ENCODE measurements around the gene KIF2A. TPM values are rescaled to one million over a fixed set of nuclear protein-coding genes. Genes with fewer than 3 reads are reported as not detected.

The KIF2A gene
- total and polyA plus RNA-seq, 2 experiments from 2014 or later, result 35.4 to 35.5 TPM

DNA sequence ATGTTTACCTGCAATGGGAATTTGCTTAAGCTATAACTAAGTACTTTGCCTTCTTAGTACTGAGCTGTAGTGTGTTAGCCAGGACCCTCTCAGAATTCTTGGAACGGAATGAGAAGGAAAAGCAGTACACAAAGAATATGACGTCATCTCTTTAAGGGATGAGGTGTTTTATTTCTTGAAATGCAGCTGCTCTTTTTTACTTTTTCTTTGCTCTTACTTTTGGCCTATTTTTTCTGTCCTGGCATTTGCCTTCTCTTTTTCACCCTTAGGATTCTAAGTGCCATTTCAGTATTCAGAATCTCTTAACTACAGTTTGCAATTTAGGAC lies 10.1 kb downstream of the KIF2A start:
- Histone ChIP-seq H3K27ac (peak overlapping the region; percentile 14), H3K4me1 (ENCODE audit: low read depth) (peaks cover 11% of the 10 kb centered on the region), H3K9me3 (ENCODE audit: low read depth) (no peaks in the 10 kb centered on the region), H3K36me3 (no peaks in the 10 kb centered on the region), H3K27me3 (no peaks in the 10 kb centered on the region), H3K4me3 (no peak overlapping the region)
- peak in 1 of 2 donors; percentile 28 for DNase-seq (ENCODE audit: low read depth in 1 of 2, low spot score in 1 of 2)
- TF ChIP-seq, protein P1, sequence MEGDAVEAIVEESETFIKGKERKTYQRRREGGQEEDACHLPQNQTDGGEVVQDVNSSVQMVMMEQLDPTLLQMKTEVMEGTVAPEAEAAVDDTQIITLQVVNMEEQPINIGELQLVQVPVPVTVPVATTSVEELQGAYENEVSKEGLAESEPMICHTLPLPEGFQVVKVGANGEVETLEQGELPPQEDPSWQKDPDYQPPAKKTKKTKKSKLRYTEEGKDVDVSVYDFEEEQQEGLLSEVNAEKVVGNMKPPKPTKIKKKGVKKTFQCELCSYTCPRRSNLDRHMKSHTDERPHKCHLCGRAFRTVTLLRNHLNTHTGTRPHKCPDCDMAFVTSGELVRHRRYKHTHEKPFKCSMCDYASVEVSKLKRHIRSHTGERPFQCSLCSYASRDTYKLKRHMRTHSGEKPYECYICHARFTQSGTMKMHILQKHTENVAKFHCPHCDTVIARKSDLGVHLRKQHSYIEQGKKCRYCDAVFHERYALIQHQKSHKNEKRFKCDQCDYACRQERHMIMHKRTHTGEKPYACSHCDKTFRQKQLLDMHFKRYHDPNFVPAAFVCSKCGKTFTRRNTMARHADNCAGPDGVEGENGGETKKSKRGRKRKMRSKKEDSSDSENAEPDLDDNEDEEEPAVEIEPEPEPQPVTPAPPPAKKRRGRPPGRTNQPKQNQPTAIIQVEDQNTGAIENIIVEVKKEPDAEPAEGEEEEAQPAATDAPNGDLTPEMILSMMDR (IDR thresholded peaks at IDR 0.05; ENCODE audit: low read depth, low read length), result no peak

DNA sequence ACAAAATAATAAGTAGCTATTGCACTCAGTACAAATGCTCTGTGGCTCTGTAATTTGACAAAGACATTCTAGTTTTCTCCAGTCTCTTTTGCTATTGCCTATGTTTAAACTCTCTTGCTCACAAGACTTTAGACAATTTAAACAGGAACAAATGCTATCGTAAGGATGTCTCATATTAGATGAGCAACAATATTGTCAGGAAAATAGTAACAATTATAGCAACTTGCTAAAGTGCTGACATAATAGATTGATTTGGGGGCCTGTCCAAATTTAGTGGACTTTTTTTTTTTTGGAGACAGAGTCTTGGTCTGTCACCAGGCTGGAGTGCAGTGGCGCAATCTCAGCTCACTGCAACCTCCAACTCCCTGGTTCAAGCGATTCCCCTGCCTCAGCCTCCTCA lies 11.8 kb downstream of the KIF2A start:
- TF ChIP-seq, protein P1 (IDR thresholded peaks at IDR 0.05; ENCODE audit: low read depth, low read length), result no peak
- Histone ChIP-seq H3K36me3 (no peaks in the 10 kb centered on the region), H3K27ac (no peak overlapping the region), H3K27me3 (no peaks in the 10 kb centered on the region), H3K9me3 (ENCODE audit: low read depth) (no peaks in the 10 kb centered on the region), H3K4me1 (ENCODE audit: low read depth) (no peaks in the 10 kb centered on the region), H3K4me3 (no peak overlapping the region)
- no peak for DNase-seq (ENCODE audit: low read depth in 1 of 2, low spot score in 1 of 2)

DNA sequence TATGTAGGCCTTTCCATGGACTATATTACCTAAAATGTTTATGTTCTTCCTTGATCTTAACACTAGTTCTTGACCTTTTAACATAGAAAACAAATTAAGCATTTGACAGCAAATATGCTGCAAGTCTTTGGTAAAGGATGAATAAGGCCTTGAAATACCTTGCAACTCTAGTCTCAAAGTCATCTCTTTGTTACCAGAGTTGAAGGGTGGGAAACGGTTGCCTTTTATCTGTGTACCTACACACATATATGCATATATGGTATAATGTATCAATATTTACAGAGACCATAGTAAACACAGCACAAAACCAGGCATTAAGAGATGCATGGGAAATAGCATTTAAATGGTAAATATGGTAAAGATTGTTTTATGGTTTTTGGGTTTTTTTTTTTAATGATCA lies 16.5 kb downstream of the KIF2A start:
- no peaks in the 10 kb centered on the region for H3K27me3 ChIP-seq
- TF ChIP-seq, protein P1 (IDR thresholded peaks at IDR 0.05; ENCODE audit: low read depth, low read length), result no peak
- no peak overlapping the region for H3K4me3 ChIP-seq
- no peak for DNase-seq (ENCODE audit: low read depth in 1 of 2, low spot score in 1 of 2)
- no peaks in the 10 kb centered on the region for H3K36me3 ChIP-seq
- no peaks in the 10 kb centered on the region for H3K4me1 ChIP-seq (ENCODE audit: low read depth)
- H3K9me3 ChIP-seq (ENCODE audit: low read depth), result no peaks in the 10 kb centered on the region
- no peak overlapping the region for H3K27ac ChIP-seq

DNA sequence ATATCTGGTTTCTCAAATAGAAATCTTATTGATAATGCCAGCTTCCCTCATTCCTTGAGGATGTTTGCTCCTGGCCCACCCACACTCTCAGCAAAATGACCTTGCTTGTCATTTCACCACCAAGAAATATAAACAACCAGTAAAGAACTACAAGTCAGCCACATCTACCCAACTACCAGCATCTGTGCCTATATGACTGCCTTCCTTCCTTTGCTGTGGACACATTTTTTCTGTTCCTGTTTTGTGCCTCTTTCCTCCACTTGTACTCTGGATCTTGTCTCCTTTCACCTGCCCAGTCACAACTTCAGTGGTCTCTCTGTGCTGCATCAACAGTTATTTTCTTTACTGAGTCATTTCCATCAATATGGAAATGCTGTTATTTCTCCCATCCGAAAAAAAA lies 20.3 kb downstream of the KIF2A start:
- TF ChIP-seq, protein P1 (IDR thresholded peaks at IDR 0.05; ENCODE audit: low read depth, low read length), result no peak
- Histone ChIP-seq H3K9me3 (ENCODE audit: low read depth) (no peaks in the 10 kb centered on the region), H3K27me3 (no peaks in the 10 kb centered on the region), H3K36me3 (no peaks in the 10 kb centered on the region), H3K4me3 (no peak overlapping the region), H3K4me1 (ENCODE audit: low read depth) (no peaks in the 10 kb centered on the region), H3K27ac (no peak overlapping the region)
- no peak for DNase-seq (ENCODE audit: low read depth in 1 of 2, low spot score in 1 of 2)

DNA sequence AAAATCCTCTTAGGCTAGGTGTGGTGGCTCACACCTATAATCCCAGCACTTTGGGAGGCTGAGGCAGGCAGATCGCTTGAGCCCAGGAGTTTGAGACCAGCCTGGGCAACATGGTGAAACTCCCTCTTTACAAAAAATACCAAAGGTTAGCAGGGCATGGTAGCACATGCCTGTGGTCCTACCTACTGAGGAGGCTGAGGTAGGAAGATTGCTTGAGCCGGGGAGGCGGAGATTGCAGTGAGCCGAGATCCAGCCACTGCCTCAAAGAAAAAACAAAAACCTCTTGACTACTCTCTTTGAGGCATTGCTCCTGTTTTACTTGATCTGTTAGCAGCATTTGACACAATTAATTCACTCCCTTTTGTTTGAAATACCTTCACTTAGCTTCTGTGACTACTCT lies 20.7 kb downstream of the KIF2A start:
- TF ChIP-seq, protein P1 (IDR thresholded peaks at IDR 0.05; ENCODE audit: low read depth, low read length), result no peak
- no peak for DNase-seq (ENCODE audit: low read depth in 1 of 2, low spot score in 1 of 2)
- Histone ChIP-seq H3K36me3 (no peaks in the 10 kb centered on the region), H3K27me3 (no peaks in the 10 kb centered on the region), H3K4me3 (no peak overlapping the region), H3K4me1 (ENCODE audit: low read depth) (no peaks in the 10 kb centered on the region), H3K9me3 (ENCODE audit: low read depth) (no peaks in the 10 kb centered on the region), H3K27ac (no peak overlapping the region)

All from cardiac muscle cell (in vitro differentiated cells and primary cell).